Measurements from ENCODE around the gene NR2C2AP. TPM values are rescaled to one million over a fixed set of nuclear protein-coding genes. Genes with fewer than 3 reads are reported as not detected.

NR2C2AP gene
- total RNA-seq, 1 donor from 2014 or later = 16.5 TPM

- no peak overlapping the region for H3K27ac ChIP-seq
- intact Hi-C loops (cut with DNase I) = no loop called here
- no peak for DNase-seq (ENCODE audit: low spot score in 2 of 2)
- H3K4me1 ChIP-seq = peaks cover 0 to 4% of the 10 kb centered on the region in 2 donors
- no peaks in the 10 kb centered on the region for H3K9me3 ChIP-seq
- no peaks in the 10 kb centered on the region for H3K36me3 ChIP-seq
- peaks cover 6% of the 10 kb centered on the region for H3K27me3 ChIP-seq
- TF ChIP-seq CTCF (IDR thresholded peaks at IDR 0.05) = no peak
- H3K4me3 ChIP-seq = no peak overlapping the region
Observed at GRCh38 chr19:19227217-19227616, 24.0 kb upstream of the NR2C2AP start.

GRCh38 chr19:19226663-19227062, 23.4 kb upstream of the NR2C2AP start:
- Histone ChIP-seq H3K9me3 (no peaks in the 10 kb centered on the region), H3K4me1 (peaks cover 0 to 4% of the 10 kb centered on the region in 2 donors), H3K36me3 (no peaks in the 10 kb centered on the region), H3K27me3 (peaks cover 6% of the 10 kb centered on the region), H3K4me3 (no peak overlapping the region), H3K27ac (no peak overlapping the region)
- no peak for DNase-seq (ENCODE audit: low spot score in 2 of 2)
- intact Hi-C loops (cut with DNase I) = no loop called here
- TF ChIP-seq CTCF (IDR thresholded peaks at IDR 0.05) = no peak

- Histone ChIP-seq H3K27ac (no peak overlapping the region), H3K4me1 (peaks cover 0 to 4% of the 10 kb centered on the region in 2 donors), H3K4me3 (no peak overlapping the region), H3K9me3 (no peaks in the 10 kb centered on the region), H3K36me3 (no peaks in the 10 kb centered on the region), H3K27me3 (peaks cover 6% of the 10 kb centered on the region)
- no peak for DNase-seq (ENCODE audit: low spot score in 2 of 2)
- TF ChIP-seq CTCF (IDR thresholded peaks at IDR 0.05) = no peak
- intact Hi-C loops (cut with DNase I) = no loop called here
Observed at GRCh38 chr19:19226204-19226603, 23.0 kb upstream of the NR2C2AP start.

GRCh38 chr19:19224852-19225494, 21.8 kb upstream of the NR2C2AP start:
- Histone ChIP-seq H3K9me3 (no peaks in the 10 kb centered on the region), H3K27me3 (peaks cover 6% of the 10 kb centered on the region), H3K4me3 (peak overlapping the region; percentile 34 to 57), H3K36me3 (no peaks in the 10 kb centered on the region), H3K27ac (no peak overlapping the region), H3K4me1 (peaks cover 0 to 4% of the 10 kb centered on the region in 2 donors)
- peak in 1 of 2 donors; percentile 70 for DNase-seq (ENCODE audit: low spot score in 2 of 2)
- intact Hi-C loops (cut with DNase I) = no loop called here
- peak; percentile 20 to 54 (median 31) for TF ChIP-seq CTCF (IDR thresholded peaks at IDR 0.05)

GRCh38 chr19:19224150-19224851, 21.1 kb upstream of the NR2C2AP start:
- H3K4me3 ChIP-seq = peak overlapping the region in 1 of 2 donors; percentile 34
- no peak for DNase-seq (ENCODE audit: low spot score in 2 of 2)
- no peaks in the 10 kb centered on the region for H3K9me3 ChIP-seq
- no peak overlapping the region for H3K27ac ChIP-seq
- TF ChIP-seq CTCF (IDR thresholded peaks at IDR 0.05) = no peak
- peaks cover 0 to 4% of the 10 kb centered on the region in 2 donors for H3K4me1 ChIP-seq
- peaks cover 6% of the 10 kb centered on the region for H3K27me3 ChIP-seq
- intact Hi-C loops (cut with DNase I) = no loop called here
- no peaks in the 10 kb centered on the region for H3K36me3 ChIP-seq
